Measurements from ENCODE around the gene LSM3.

LSM3 gene

GRCh38 chr3:14158370-14158769 lies 20.2 kb upstream of the LSM3 start:
- Histone ChIP-seq H3K4me1 (ENCODE audit: insufficient read depth, low read length) (no peaks in the 10 kb centered on the region), H3K9me3 (ENCODE audit: control insufficient read depth, insufficient read depth, low read length) (peaks cover 5% of the 10 kb centered on the region), H3K36me3 (ENCODE audit: insufficient read depth, low read length) (peaks cover 62% of the 10 kb centered on the region), H3K9ac (ENCODE audit: low read depth, low read length) (no peak overlapping the region)

- Histone ChIP-seq H3K9me3 (ENCODE audit: control insufficient read depth, insufficient read depth, low read length) (peaks cover 5% of the 10 kb centered on the region), H3K36me3 (ENCODE audit: insufficient read depth, low read length) (peaks cover 65% of the 10 kb centered on the region), H3K4me1 (ENCODE audit: insufficient read depth, low read length) (no peaks in the 10 kb centered on the region), H3K9ac (ENCODE audit: low read depth, low read length) (no peak overlapping the region)
Measured at GRCh38 chr3:14159426-14159825, 19.2 kb upstream of the LSM3 start.

- H3K4me1 ChIP-seq (ENCODE audit: insufficient read depth, low read length) = no peaks in the 10 kb centered on the region
- H3K9ac ChIP-seq (ENCODE audit: low read depth, low read length) = no peak overlapping the region
- H3K9me3 ChIP-seq (ENCODE audit: control insufficient read depth, insufficient read depth, low read length) = peaks cover 5% of the 10 kb centered on the region
- H3K36me3 ChIP-seq (ENCODE audit: insufficient read depth, low read length) = peaks cover 75% of the 10 kb centered on the region
Measured at GRCh38 chr3:14161282-14161681, 17.3 kb upstream of the LSM3 start.

GRCh38 chr3:14162178-14162577 lies 16.4 kb upstream of the LSM3 start:
- peaks cover 76% of the 10 kb centered on the region for H3K36me3 ChIP-seq (ENCODE audit: insufficient read depth, low read length)
- peaks cover 5% of the 10 kb centered on the region for H3K9me3 ChIP-seq (ENCODE audit: control insufficient read depth, insufficient read depth, low read length)
- no peak overlapping the region for H3K9ac ChIP-seq (ENCODE audit: low read depth, low read length)
- H3K4me1 ChIP-seq (ENCODE audit: insufficient read depth, low read length) = no peaks in the 10 kb centered on the region

GRCh38 chr3:14166877-14167603 lies 11.6 kb upstream of the LSM3 start:
- Histone ChIP-seq H3K9ac (ENCODE audit: low read depth, low read length) (no peak overlapping the region), H3K4me1 (ENCODE audit: insufficient read depth, low read length) (no peaks in the 10 kb centered on the region), H3K36me3 (ENCODE audit: insufficient read depth, low read length) (peaks cover 79% of the 10 kb centered on the region), H3K9me3 (ENCODE audit: control insufficient read depth, insufficient read depth, low read length) (peaks cover 5% of the 10 kb centered on the region)

- H3K9ac ChIP-seq (ENCODE audit: low read depth, low read length) = no peak overlapping the region
- no peaks in the 10 kb centered on the region for H3K4me1 ChIP-seq (ENCODE audit: insufficient read depth, low read length)
- H3K36me3 ChIP-seq (ENCODE audit: insufficient read depth, low read length) = peaks cover 70% of the 10 kb centered on the region
Measured at GRCh38 chr3:14169435-14169834, 9.2 kb upstream of the LSM3 start.

GRCh38 chr3:14169871-14170270 lies 8.7 kb upstream of the LSM3 start:
- Histone ChIP-seq H3K4me1 (ENCODE audit: insufficient read depth, low read length) (0 out of 2 replicates have a peak, but pooled peaks cover under 1% of the 10 kb centered on the region), H3K9ac (ENCODE audit: low read depth, low read length) (no peak overlapping the region), H3K9me3 (ENCODE audit: control insufficient read depth, insufficient read depth, low read length) (no peaks in the 10 kb centered on the region), H3K36me3 (ENCODE audit: insufficient read depth, low read length) (peaks cover 66% of the 10 kb centered on the region)

More at GRCh38 chr3:14169435-14169834, 9.2 kb upstream of the LSM3 start:
- H3K9me3 ChIP-seq (ENCODE audit: control insufficient read depth, insufficient read depth, low read length) = no peaks in the 10 kb centered on the region

GRCh38 chr3:14170531-14171159 lies 8.0 kb upstream of the LSM3 start:
- Histone ChIP-seq H3K36me3 (ENCODE audit: insufficient read depth, low read length) (peaks cover 60% of the 10 kb centered on the region), H3K9ac (ENCODE audit: low read depth, low read length) (no peak overlapping the region), H3K9me3 (ENCODE audit: control insufficient read depth, insufficient read depth, low read length) (no peaks in the 10 kb centered on the region), H3K4me1 (ENCODE audit: insufficient read depth, low read length) (peaks cover 8% of the 10 kb centered on the region)

- H3K4me1 ChIP-seq (ENCODE audit: insufficient read depth, low read length) = peaks cover 15% of the 10 kb centered on the region
- peaks cover 46% of the 10 kb centered on the region for H3K36me3 ChIP-seq (ENCODE audit: insufficient read depth, low read length)
- no peaks in the 10 kb centered on the region for H3K9me3 ChIP-seq (ENCODE audit: control insufficient read depth, insufficient read depth, low read length)
- no peak overlapping the region for H3K9ac ChIP-seq (ENCODE audit: low read depth, low read length)
Measured at GRCh38 chr3:14172496-14172895, 6.1 kb upstream of the LSM3 start.

- Histone ChIP-seq H3K9ac (ENCODE audit: low read depth, low read length) (no peak overlapping the region), H3K36me3 (ENCODE audit: insufficient read depth, low read length) (peaks cover 30% of the 10 kb centered on the region), H3K9me3 (ENCODE audit: control insufficient read depth, insufficient read depth, low read length) (no peaks in the 10 kb centered on the region), H3K4me1 (ENCODE audit: insufficient read depth, low read length) (peaks cover 15% of the 10 kb centered on the region)
Measured at GRCh38 chr3:14174483-14174882, 4.1 kb upstream of the LSM3 start.

GRCh38 chr3:14175383-14176037 lies 3.1 kb upstream of the LSM3 start:
- H3K36me3 ChIP-seq (ENCODE audit: insufficient read depth, low read length) = peaks cover 20% of the 10 kb centered on the region
- no peak overlapping the region; the same call in none of the 2 replicates for H3K9ac ChIP-seq (ENCODE audit: low read depth, low read length)
- H3K9me3 ChIP-seq (ENCODE audit: control insufficient read depth, insufficient read depth, low read length) = no peaks in the 10 kb centered on the region
- H3K4me1 ChIP-seq (ENCODE audit: insufficient read depth, low read length) = peaks cover 20% of the 10 kb centered on the region

GRCh38 chr3:14177580-14178246 lies 904 bp upstream of the LSM3 start:
- Histone ChIP-seq H3K4me1 (ENCODE audit: insufficient read depth, low read length) (peaks cover 20% of the 10 kb centered on the region), H3K36me3 (ENCODE audit: insufficient read depth, low read length) (peaks cover 10% of the 10 kb centered on the region), H3K9me3 (ENCODE audit: control insufficient read depth, insufficient read depth, low read length) (no peaks in the 10 kb centered on the region), H3K9ac (ENCODE audit: low read depth, low read length) (peak overlapping the region; percentile 98)

GRCh38 chr3:14179114-14179465 lies 473 bp downstream of the LSM3 start:
- H3K36me3 ChIP-seq (ENCODE audit: insufficient read depth, low read length) = peaks cover 6% of the 10 kb centered on the region
- no peaks in the 10 kb centered on the region for H3K9me3 ChIP-seq (ENCODE audit: control insufficient read depth, insufficient read depth, low read length)
- peaks cover 20% of the 10 kb centered on the region for H3K4me1 ChIP-seq (ENCODE audit: insufficient read depth, low read length)

GRCh38 chr3:14179795-14180194 lies 1.2 kb downstream of the LSM3 start:
- 0 out of 2 replicates have a peak overlapping the region, but pooled peaks have one; percentile 98 for H3K9ac ChIP-seq (ENCODE audit: low read depth, low read length)
- no peaks in the 10 kb centered on the region for H3K9me3 ChIP-seq (ENCODE audit: control insufficient read depth, insufficient read depth, low read length)
- H3K36me3 ChIP-seq (ENCODE audit: insufficient read depth, low read length) = peaks cover 6% of the 10 kb centered on the region
- peaks cover 20% of the 10 kb centered on the region for H3K4me1 ChIP-seq (ENCODE audit: insufficient read depth, low read length)

More at GRCh38 chr3:14179114-14179465, 473 bp downstream of the LSM3 start:
- peak overlapping the region; percentile 98 for H3K9ac ChIP-seq (ENCODE audit: low read depth, low read length)
